Measurements from ENCODE around the gene LRAT. TPM values are rescaled to one million over a fixed set of nuclear protein-coding genes. Genes with fewer than 3 reads are reported as not detected.
"Not testable (repeated sequence)": the region's sequence is repeated elsewhere in the genome, so short reads cannot be mapped to it uniquely, and the experiment has no call there.

LRAT gene
- not detected for polyA plus RNA-seq (ENCODE audit: low read depth in 6 of 6)

DNA sequence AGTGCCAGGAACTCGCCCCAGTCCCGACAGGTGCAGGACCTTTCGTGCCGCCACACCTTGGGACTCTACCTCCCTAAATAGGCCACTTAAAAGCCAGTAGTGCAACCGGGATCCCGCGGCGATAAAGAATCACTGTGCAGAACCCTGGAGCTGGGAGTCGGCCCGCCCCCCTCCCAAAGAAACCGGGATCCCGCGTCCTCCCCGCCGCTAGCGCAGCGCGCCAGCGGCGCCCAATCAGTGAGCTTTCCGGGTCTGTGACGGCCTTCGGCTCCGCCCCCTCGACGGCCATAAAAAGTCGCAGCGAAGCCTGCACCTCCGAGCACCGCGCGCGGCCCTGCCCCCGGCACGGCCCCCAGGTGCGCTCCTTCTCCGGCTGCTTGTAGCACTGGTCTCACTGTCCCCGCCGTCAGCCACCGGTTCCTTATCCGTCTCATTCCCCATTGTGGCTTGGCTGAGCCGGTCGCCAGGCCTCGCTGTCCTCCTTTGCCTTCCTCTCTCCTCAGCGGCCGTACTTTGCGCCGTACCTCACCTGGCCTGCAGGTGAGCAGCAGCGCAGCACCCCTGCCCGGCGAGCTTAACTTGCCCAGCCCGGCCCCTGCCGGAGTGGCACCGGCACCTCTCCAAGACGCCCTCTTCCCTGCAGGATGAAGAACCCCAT lies at the start of gene LRAT:
Gene LRAT (plus strand): TSS at position 318 of the 658 bp plus-strand sequence. CDS start 327 bp downstream, at position 645.
- Mint-ChIP-seq H3K4me3 (peak within 1 kb of the TSS; percentile 77 to 91 (median 88)), H3K9me3 (peaks cover 0 to 9% (median 0%) of the 10 kb centered on the region in 7 donors), H3K27me3 (peaks cover 59 to 84% (median 68%) of the 10 kb centered on the region in 3 donors), H3K27ac (peak within 1 kb of the TSS in 1 of 6 donors; percentile 62), H3K36me3 (no peaks in the 10 kb centered on the region), H3K4me1 (peaks cover 5 to 29% (median 18%) of the 10 kb centered on the region in 3 donors)
- ATAC-seq (ENCODE audit: low read depth in 2 of 2) (peak; percentile 46 to 55), DNase-seq (peak; percentile 5)

DNA sequence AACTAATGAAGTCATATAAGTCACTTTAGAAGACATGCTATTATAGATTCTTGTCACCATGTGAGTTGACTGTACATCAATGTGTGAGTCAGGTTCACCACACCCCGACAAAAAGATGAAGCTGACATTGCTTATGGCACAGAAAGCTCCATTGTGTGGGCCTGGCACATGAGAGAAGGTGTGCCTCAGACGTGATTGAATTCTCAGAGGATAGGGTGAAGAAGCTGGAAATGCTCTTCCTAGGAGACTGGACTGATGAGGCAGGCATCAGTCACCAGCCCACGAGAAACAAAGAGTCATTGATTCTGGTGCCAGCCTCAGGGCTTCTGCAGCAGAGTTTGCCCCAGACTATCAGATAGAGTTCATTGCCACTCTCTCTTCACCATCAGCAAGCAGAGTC lies 35.9 kb upstream of the LRAT start:
- Mint-ChIP-seq H3K9me3 (peaks cover 0 to 3% (median 0%) of the 10 kb centered on the region in 7 donors), H3K27ac (no peak overlapping the region), H3K27me3 (peaks cover 5 to 6% (median 5%) of the 10 kb centered on the region in 3 donors), H3K4me3 (no peak overlapping the region), H3K4me1 (no peaks in the 10 kb centered on the region), H3K36me3 (no peaks in the 10 kb centered on the region)
- DNase-seq, result no peak
- ATAC-seq (ENCODE audit: low read depth in 2 of 2), result no peak

DNA sequence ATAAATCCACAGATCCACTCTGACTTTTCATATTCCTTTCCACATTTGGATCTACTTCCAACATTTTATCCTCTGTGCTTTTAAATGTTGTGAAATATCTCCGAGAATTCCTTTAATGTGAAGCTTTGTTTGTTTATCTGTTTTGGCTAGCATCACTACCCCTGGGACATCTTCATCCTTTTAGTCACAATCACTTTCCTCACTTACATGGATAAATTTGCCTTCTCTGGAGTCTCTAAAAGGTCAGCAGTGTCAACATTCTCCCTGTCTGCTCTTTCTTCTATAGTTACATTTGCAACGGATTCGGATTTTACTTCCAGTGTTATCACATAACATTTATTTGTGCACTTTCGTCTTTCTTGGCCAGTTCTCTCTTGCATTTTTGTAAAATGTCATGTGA lies 34.2 kb upstream of the LRAT start:
- ATAC-seq (ENCODE audit: low read depth in 2 of 2), result no peak
- Mint-ChIP-seq H3K4me3 (no peak overlapping the region), H3K9me3 (peaks cover 0 to 2% (median 0%) of the 10 kb centered on the region in 7 donors), H3K36me3 (no peaks in the 10 kb centered on the region), H3K27me3 (peaks cover 5 to 6% (median 5%) of the 10 kb centered on the region in 3 donors), H3K4me1 (no peaks in the 10 kb centered on the region), H3K27ac (peak overlapping the region in 1 of 6 donors; percentile 23)
- DNase-seq, result no peak

DNA sequence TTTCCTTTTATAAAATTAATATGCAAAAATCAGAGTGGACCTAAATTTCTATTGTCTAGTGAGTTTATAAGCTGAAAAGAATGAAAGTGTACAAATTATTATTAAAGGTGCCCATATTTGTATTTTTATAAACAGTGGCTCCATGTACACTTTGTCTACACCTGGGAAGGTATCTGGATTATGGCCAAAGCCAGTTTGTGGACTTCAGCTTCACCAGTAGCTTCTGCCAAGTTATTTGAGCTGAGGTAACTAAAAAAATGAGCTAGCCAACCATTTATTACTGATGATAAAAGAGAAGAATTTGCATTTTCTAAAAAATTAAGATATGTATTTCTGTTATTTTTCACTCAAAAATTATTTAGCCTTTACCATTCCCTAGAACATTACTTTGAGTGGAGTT lies 32.3 kb upstream of the LRAT start:
- Mint-ChIP-seq H3K27ac (no peak overlapping the region), H3K9me3 (peaks cover 0 to 7% (median 0%) of the 10 kb centered on the region in 7 donors), H3K36me3 (no peaks in the 10 kb centered on the region), H3K27me3 (peaks cover 5 to 14% (median 14%) of the 10 kb centered on the region in 3 donors), H3K4me3 (no peak overlapping the region), H3K4me1 (no peaks in the 10 kb centered on the region)
- no peak for DNase-seq
- no peak for ATAC-seq (ENCODE audit: low read depth in 2 of 2)

DNA sequence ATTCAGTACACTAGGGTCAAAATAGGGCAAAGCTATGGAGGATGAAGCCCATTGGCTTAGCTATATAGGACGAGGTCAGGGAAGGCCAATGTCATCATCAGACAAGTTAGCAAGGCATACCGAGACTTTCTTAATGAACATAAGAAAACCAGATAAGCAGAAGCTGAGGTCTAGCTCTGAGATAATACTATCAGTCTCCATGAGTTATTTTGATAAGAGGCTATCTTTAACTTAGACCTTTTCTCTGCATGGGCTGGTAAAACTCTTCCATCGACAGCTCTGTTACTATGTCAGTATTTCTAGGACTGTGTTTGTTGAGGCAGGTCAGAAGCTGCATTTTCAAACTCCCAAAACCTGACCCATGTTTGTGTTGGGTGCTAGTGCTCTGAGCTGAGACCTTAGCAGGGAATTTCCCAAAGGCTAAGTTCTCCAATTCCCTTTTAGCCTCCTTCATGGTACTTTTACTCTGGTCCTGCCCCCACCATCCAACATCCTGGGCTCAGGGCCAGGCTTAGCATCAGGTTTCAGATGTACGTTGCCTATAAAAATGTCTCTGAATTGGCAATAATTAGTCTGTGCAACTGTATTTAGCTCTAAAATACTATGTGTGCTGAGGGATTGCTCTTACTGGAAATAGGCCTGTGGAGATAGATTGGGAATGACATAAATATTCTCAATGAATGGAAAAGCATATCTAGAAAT lies 29.3 kb upstream of the LRAT start:
- no peak overlapping the region for H3K4me3 Mint-ChIP-seq
- ATAC-seq (ENCODE audit: low read depth in 2 of 2), result no peak
- H3K36me3 Mint-ChIP-seq, result no peaks in the 10 kb centered on the region
- H3K27ac Mint-ChIP-seq, result no peak overlapping the region
- H3K4me1 Mint-ChIP-seq, result no peaks in the 10 kb centered on the region
- peaks cover 0 to 7% (median 0%) of the 10 kb centered on the region in 7 donors for H3K9me3 Mint-ChIP-seq
- no peak for DNase-seq
- H3K27me3 Mint-ChIP-seq, result peaks cover 2 to 15% (median 12%) of the 10 kb centered on the region in 3 donors

DNA sequence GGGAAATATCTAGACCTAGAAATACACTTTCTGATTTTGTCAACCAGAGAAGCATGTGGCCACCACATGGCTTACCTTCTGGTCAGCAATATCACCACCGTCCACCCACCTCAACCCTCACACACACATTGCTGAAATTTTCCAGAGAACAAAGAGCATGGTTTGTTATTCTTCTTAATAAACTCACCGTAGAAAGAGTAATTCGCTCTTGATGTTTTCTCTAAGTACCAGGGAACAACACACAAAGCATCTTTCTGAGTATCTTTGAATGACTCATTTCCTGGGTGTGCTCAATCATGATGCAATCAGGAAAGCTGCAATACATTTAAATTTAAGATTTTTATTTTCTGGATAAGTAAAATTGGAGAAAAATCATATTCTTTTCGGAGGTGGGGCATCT lies 24.7 kb upstream of the LRAT start:
- peaks cover 2 to 17% (median 10%) of the 10 kb centered on the region in 3 donors for H3K27me3 Mint-ChIP-seq
- no peaks in the 10 kb centered on the region for H3K36me3 Mint-ChIP-seq
- DNase-seq (no peak), ATAC-seq (ENCODE audit: low read depth in 2 of 2) (no peak)
- peaks cover 0 to 7% (median 0%) of the 10 kb centered on the region in 7 donors for H3K9me3 Mint-ChIP-seq
- H3K4me1 Mint-ChIP-seq, result no peaks in the 10 kb centered on the region
- H3K4me3 Mint-ChIP-seq, result no peak overlapping the region
- H3K27ac Mint-ChIP-seq, result no peak overlapping the region

DNA sequence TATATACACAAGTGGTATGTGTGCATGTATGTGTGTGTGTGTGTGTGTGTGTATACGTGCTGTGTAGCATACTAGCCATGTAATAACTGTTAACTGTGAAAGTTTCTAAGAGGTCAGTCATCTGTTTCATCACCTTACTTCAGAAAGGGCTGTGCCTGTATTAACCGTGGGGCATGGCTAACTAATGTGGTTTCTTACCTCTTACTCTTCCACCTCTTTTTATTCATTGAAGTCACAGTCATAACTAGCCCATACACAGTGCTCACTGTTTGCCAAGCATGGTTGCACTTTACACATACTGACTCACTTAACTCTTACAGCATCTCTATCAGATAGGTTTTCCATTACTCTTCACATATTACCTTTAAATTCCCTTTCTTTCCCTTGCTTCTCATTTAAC lies 23.7 kb upstream of the LRAT start:
- DNase-seq, result no peak
- ATAC-seq (ENCODE audit: low read depth in 2 of 2), result no peak
- Mint-ChIP-seq H3K9me3 (peaks cover 0 to 7% (median 0%) of the 10 kb centered on the region in 7 donors), H3K4me1 (no peaks in the 10 kb centered on the region), H3K27ac (no peak overlapping the region), H3K4me3 (no peak overlapping the region), H3K27me3 (peaks cover 8 to 22% (median 15%) of the 10 kb centered on the region in 3 donors), H3K36me3 (no peaks in the 10 kb centered on the region)

DNA sequence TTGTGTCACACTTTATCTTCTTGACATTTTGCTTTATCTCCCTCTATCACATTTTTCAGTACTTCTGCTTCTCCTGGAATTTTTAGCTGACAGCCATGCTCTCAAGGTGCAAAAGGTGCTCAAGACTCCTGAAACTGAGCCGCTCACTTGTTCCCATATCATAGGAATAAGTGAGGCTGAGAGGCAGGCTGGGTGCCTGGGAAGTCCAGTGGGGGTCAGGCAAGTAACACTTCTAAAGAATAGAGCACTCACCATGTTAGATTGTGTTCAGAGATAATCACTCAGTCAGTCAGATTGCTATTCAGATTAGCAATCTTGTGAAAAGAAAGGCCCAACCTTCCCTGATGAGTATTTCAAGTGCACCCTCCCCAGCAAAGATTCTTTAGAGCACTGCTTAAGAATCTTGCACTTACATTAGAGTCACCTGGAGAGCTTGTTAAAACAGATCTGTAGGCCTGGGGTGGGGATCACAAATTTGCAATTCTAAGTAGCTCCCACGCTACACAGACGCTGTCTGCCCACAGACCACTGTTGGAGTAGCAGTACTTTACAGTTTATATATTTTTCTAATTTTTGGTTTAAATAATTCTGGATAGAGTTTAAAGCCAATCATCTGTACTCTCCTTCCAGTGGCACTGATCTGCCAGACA lies 23.1 kb upstream of the LRAT start:
- Mint-ChIP-seq H3K27ac (no peak overlapping the region), H3K9me3 (peaks cover 0 to 7% (median 0%) of the 10 kb centered on the region in 7 donors), H3K4me3 (no peak overlapping the region), H3K36me3 (no peaks in the 10 kb centered on the region), H3K4me1 (no peaks in the 10 kb centered on the region), H3K27me3 (peaks cover 13 to 20% (median 15%) of the 10 kb centered on the region in 3 donors)
- ATAC-seq (ENCODE audit: low read depth in 2 of 2) (no peak), DNase-seq (no peak)

DNA sequence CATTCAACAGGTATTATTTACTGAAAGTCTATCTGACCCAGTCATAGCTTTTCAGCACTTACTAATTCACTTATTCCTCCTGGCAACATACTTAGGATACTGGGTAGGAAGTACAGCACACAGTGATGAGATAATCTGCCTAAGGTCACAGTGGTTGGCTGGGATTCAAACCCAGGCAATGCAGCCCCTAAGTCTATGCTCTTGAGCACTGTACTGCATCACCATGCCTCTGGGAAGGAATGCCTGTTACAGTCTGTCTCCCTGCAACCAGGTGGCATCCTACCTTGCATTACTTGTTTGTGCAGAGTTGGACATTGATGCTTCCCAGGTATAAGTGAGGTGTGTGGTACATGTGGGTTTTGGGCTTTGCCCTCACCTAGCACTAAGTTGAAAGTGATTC lies 21.5 kb upstream of the LRAT start:
- Mint-ChIP-seq H3K4me3 (no peak overlapping the region), H3K36me3 (no peaks in the 10 kb centered on the region), H3K27me3 (peaks cover 8 to 22% (median 18%) of the 10 kb centered on the region in 3 donors), H3K4me1 (no peaks in the 10 kb centered on the region), H3K27ac (no peak overlapping the region), H3K9me3 (no peaks in the 10 kb centered on the region)
- DNase-seq, result no peak
- no peak for ATAC-seq (ENCODE audit: low read depth in 2 of 2)

DNA sequence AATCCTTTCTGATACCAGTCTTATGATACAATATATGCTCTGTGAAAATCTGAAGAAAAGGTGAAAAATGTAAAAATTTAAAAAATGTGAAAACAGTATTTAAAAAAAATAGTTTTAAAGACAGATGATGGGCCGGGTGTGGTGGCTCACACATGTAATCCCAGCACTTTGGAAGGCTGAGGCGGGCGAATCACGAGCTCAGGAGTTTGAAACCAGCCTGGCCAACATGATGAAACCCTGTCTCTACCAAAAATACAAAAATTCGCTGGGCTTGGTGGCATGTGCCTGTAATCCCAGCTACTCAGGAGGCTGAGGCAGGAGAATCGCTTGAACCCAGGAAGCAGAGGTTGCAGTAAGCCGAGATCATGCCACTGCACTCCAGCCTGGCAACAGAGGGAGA lies 20.2 kb upstream of the LRAT start:
- not testable (repeated sequence) for H3K36me3 Mint-ChIP-seq; H3K4me1 Mint-ChIP-seq; DNase-seq; H3K9me3 Mint-ChIP-seq; H3K4me3 Mint-ChIP-seq; ATAC-seq (ENCODE audit: low read depth in 2 of 2); H3K27ac Mint-ChIP-seq
- peaks cover 8 to 26% (median 23%) of the 10 kb centered on the region in 3 donors for H3K27me3 Mint-ChIP-seq

DNA sequence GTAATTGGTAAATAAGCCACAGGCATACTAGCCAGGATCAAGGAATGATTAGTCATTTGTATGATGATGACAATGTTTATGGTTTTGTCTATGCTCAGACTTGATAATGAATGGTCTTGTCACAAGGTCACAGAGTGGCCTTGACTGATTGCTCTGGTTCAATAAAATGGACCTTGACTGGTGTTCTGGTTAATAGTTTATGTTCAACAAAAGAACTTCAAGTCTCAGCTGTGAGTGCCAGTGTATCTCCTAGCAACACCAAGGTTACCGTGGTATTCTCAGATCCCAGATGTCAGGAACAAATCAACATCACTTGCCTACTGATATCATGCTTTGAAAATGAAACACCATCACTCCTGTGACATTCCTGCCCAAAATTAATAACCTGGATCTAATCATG lies 16.3 kb upstream of the LRAT start:
- Mint-ChIP-seq H3K36me3 (no peaks in the 10 kb centered on the region), H3K27me3 (peaks cover 14 to 27% (median 16%) of the 10 kb centered on the region in 3 donors), H3K4me1 (no peaks in the 10 kb centered on the region), H3K27ac (no peak overlapping the region), H3K9me3 (no peaks in the 10 kb centered on the region), H3K4me3 (no peak overlapping the region)
- no peak for ATAC-seq (ENCODE audit: low read depth in 2 of 2)
- DNase-seq, result no peak

DNA sequence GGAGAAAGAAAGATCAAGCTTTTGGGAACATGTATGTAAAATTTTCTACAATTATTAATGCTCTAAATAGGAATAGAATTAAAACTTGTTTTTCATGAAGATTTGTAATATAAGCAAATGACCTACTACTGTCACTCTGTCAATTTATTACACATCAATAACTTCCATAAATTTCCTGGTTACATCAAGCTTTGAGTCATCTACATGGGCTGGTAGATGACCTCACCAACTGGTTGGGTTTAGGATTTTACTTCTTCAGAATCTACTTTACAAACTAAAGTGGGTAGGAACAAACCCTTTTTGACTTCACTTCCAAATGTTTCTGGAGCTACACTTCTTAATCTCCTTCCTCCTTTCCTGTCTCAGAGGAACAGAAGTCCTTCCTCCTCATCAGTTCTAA lies 12.0 kb upstream of the LRAT start:
- no peaks in the 10 kb centered on the region for H3K4me1 Mint-ChIP-seq
- no peak overlapping the region for H3K4me3 Mint-ChIP-seq
- no peak overlapping the region for H3K27ac Mint-ChIP-seq
- H3K9me3 Mint-ChIP-seq, result peaks cover 0 to 6% (median 0%) of the 10 kb centered on the region in 7 donors
- ATAC-seq (ENCODE audit: low read depth in 2 of 2) (no peak), DNase-seq (no peak)
- H3K36me3 Mint-ChIP-seq, result no peaks in the 10 kb centered on the region
- peaks cover 22 to 26% (median 25%) of the 10 kb centered on the region in 3 donors for H3K27me3 Mint-ChIP-seq

DNA sequence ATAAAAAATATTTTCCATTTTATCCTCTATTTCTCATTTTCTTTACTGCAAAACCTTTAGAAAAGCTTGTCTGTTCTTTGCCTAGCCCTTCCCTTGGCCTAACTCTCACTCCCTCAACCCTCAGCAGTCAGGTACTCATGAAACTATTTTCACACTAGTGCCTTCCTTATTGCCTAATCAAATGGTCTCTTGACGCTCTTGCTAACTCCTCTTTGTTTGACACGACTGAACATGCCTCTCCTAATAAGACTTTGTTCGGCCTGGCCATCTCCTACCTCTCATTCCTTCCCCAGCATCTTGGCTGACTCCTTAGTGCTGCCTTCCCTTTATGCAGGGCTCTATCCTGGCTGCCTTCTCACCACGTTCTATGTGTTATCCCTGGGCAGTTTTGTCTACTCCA lies 11.1 kb upstream of the LRAT start:
- no peak for ATAC-seq (ENCODE audit: low read depth in 2 of 2)
- Mint-ChIP-seq H3K27me3 (peaks cover 14 to 21% (median 18%) of the 10 kb centered on the region in 3 donors), H3K27ac (peak overlapping the region in 1 of 6 donors; percentile 21), H3K36me3 (no peaks in the 10 kb centered on the region), H3K4me1 (no peaks in the 10 kb centered on the region), H3K4me3 (peak overlapping the region in 1 of 8 donors; percentile 74), H3K9me3 (peaks cover 0 to 6% (median 0%) of the 10 kb centered on the region in 7 donors)
- DNase-seq, result no peak
